GM12873 (cell line): ENCODE measurements around the gene RGP1.

Experiments
- TF ChIP-seq, protein P1 (sequence below): IDR thresholded peaks from 2 replicates; pipeline ENCODE4 v1.5.1; 2012; ENCODE audit warnings: low read depth, mild to moderate bottlenecking, moderate library complexity, low read length, control low read depth; ENCODE audit not compliant: insufficient read depth; ENCODE audit errors: missing control alignments

RGP1 gene, protein sequence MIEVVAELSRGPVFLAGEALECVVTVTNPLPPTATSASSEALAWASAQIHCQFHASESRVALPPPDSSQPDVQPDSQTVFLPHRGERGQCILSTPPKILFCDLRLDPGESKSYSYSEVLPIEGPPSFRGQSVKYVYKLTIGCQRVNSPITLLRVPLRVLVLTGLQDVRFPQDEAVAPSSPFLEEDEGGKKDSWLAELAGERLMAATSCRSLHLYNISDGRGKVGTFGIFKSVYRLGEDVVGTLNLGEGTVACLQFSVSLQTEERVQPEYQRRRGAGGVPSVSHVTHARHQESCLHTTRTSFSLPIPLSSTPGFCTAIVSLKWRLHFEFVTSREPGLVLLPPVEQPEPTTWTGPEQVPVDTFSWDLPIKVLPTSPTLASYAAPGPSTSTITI

DNA sequence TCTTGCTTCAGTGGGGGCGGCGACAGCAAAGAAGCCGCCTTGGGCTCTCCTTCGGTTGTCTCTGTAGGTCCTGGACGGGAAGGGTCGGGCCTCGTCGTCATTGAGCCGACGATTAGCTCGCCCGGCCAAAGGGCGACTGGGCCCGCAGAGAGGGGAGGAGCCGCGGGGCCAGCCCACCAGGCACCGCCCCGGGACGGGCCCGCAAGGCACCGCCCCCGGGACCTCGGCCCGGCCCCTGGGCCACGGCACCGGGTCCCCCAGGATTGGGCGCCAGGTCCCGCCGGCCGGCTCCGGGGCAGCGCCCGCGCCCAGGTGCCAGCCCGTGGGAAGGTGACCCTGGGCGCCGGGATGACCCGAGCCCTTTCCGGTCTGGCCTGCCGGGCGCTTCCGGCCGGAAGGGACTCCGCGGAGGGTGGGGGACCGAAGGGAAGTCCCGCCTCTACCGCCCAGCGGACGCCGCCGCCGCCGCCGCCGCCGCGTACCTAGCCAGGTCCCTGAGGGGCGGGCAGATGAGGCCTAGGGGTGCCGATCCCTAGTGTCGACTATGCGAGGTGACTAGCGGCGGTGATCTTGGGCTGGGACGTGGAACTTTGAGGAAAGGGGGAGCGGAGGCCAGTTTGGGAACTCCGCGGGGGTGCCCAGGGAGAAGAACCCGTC lies at the start of gene RGP1, which contains the start of gene GBA2:
TSS of gene RGP1 (plus strand) at position 430 of the 657 bp plus-strand sequence. CDS start 469 bp downstream, outside the sequence.
TSS of gene GBA2 (minus strand) at position 371 of the 657 bp plus-strand sequence. CDS start 524 bp downstream, outside the sequence.
- TF ChIP-seq, protein P1, sequence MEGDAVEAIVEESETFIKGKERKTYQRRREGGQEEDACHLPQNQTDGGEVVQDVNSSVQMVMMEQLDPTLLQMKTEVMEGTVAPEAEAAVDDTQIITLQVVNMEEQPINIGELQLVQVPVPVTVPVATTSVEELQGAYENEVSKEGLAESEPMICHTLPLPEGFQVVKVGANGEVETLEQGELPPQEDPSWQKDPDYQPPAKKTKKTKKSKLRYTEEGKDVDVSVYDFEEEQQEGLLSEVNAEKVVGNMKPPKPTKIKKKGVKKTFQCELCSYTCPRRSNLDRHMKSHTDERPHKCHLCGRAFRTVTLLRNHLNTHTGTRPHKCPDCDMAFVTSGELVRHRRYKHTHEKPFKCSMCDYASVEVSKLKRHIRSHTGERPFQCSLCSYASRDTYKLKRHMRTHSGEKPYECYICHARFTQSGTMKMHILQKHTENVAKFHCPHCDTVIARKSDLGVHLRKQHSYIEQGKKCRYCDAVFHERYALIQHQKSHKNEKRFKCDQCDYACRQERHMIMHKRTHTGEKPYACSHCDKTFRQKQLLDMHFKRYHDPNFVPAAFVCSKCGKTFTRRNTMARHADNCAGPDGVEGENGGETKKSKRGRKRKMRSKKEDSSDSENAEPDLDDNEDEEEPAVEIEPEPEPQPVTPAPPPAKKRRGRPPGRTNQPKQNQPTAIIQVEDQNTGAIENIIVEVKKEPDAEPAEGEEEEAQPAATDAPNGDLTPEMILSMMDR: no peak

DNA sequence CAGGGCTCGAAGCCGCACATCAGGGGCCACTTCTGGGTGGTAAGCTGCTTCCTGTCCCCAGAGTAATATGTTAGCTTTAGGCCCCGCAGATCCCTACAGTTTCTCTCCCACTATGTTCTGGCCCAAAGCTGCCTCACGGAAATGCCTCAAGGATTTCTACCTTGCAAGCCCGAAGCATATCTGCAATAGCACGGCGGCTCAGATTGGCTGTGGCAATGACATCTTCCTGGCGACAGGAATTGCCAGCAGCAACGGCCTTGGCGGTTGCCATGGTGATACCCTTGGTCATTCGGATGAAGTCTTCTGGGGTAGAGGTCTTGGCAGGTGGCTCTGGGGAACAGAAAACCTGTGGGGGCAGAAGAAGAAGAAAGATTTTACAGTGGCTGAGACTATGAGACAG lies 49.1 kb upstream of the RGP1 start:
- TF ChIP-seq, protein P1: no peak

DNA sequence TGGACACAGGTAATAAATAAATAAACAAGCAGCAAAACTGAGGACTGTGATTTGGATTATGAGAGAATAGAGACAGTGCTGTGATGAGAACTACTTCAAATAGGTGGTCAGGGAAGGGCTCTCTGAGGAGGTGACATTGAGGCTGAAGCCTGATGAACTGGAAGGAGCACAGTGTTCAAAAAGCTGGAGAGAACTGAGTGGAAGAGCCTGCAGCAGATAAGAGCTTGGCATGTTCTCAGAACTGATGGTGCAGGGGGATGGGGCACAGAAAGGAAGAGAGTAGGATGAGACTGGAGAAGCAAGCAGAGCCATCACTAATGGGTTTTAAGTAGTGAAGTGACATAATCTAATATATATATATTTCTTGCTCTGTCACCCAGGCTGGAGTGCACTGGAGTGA lies 48.1 kb upstream of the RGP1 start:
- TF ChIP-seq, protein P1: no peak

DNA sequence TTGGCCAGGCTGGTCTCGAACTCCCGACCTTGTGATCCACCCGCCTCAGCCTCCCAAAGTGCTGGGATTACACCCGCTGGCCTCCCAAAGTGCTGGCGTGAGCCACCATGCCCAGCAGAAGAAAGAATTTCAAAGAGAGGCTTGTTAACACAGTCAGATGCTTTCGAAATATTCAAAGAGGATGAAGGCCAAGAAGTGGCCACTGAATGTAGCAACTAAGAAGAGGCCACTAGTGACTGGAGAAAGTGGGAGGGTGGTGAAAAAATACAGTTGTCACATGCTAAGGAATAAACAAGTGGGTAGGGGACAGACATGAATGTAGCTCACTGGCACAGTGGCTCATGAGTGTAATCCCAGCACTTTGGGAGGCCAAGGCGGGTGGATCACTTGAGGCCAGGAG lies 46.4 kb upstream of the RGP1 start:
- TF ChIP-seq, protein P1: no peak

DNA sequence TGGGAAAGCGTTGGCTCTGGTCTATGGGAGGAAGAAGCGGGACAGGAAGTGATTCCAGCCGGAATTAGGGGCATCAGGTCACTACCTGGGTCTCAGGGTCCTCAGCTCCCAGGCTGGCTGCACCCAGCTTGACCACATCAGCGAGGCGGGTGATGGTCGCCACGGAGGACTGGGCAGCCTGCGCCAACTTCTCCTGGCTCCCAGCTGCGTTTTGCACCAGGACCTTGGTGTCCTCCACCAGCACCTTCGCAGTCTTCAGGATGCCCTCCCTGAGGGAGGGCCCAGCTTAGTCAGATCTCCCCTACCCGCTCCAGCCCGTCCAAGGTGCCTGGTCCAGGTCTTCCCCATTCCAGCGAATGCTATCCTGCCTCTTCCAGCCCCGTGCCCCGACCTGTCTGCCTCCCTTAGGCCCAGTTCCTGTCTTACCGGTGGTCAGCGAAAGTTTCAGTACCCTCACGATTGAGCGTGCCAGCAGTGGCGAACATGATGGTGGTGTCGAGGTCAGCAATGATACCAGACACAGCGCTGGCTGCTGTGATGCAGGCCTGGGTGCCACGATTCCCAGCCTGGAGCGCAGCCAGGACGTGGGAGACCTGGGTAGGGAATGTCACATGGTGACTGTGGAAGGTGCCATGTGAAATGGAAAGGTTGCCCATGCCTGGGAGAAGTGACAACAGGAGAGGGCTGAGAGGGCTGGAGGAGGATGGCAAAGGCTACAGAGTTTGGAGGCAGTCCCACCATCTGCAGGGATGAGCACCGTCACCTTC lies 45.0 kb upstream of the RGP1 start:
- TF ChIP-seq, protein P1: no peak

DNA sequence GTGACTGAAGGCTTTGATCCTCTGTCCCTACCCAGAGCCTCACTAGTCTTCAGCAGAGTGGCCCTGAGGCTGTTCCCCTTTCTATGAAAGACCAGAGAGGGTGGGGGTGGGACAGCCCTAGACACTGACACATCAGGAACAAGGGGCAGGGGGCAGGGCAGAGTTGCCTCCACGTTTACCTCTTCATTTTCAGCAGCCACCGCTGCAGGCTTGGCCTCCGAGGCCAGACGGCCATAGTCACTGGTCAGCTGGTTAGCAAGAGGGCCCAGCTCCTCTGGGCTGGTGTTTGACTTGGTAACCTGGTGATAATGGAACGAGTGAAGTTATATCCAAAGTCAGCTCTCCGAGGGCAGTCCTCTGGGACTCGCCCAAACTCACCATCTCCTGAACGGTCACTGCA lies 43.7 kb upstream of the RGP1 start:
- TF ChIP-seq, protein P1: no peak
